ENCODE data around the gene CTRB2.

Gene CTRB2

GRCh38 chr16:75160386-75160785 is 46.6 kb downstream of the CTRB2 start:
- DNase-seq (ENCODE audit: low read depth, low spot score) = no peak
- Histone ChIP-seq H3K4me1 (ENCODE audit: control insufficient read depth, insufficient read depth, low read length) (no peaks in the 10 kb centered on the region), H3K9me3 (ENCODE audit: control insufficient read depth, insufficient read depth, low read length) (no peaks in the 10 kb centered on the region), H3K27ac (ENCODE audit: low read length) (no peak overlapping the region), H3K36me3 (ENCODE audit: control insufficient read depth, insufficient read depth, low read length) (no peaks in the 10 kb centered on the region), H3K4me3 (ENCODE audit: low read length) (no peak overlapping the region), H3K27me3 (ENCODE audit: control insufficient read depth, insufficient read depth, low read length) (no peaks in the 10 kb centered on the region)
- no CpG with 5 or more reads among the region's 1 CpG for WGBS (ENCODE audit: insufficient coverage, insufficient read length)
